Measurements from ENCODE around the gene HDAC1.

- TF ChIP-seq CTCF (IDR thresholded peaks at IDR 0.05; ENCODE audit: control extremely low read depth in 1 of 3, insufficient read depth in 1 of 3, low read depth in 1 of 3, low read length in 3 of 3) (no peak), EZH2 (IDR thresholded peaks at IDR 0.05; ENCODE audit: low read depth, low read length, severe bottlenecking) (no peak), HDAC6 (IDR thresholded peaks at IDR 0.05; ENCODE audit: low read depth, low read length) (no peak), YY1 (IDR thresholded peaks at IDR 0.05; ENCODE audit: low read depth, low read length) (no peak)
Measured at GRCh38 chr1:32365445-32365844, 73.6 kb downstream of the HDAC1 start.
